Stimulated activated CD4-positive, alpha-beta T cell treated with anti-CD3 and anti-CD28 coated beads, Interleukin-12 subunit alpha, Interleukin-12 subunit beta, amount 100 ng/mL, for 4 hours (primary cell): Measurements from ENCODE around the gene CUEDC1.
"Not testable (repeated sequence)": the region's sequence is repeated elsewhere in the genome, so short reads cannot be mapped to it uniquely, and the experiment has no call there.

Source experiments
- DNase-seq: peaks from one replicate; pipeline ENCODE4 v3.0.0-alpha.2; 2020

CUEDC1 gene

GRCh38 chr17:57859601-57860413 lies 95.4 kb downstream of the CUEDC1 start:
- no peak for DNase-seq

GRCh38 chr17:57858838-57859237 lies 96.4 kb downstream of the CUEDC1 start:
- DNase-seq, result no peak

GRCh38 chr17:57856792-57857620 lies 98.2 kb downstream of the CUEDC1 start:
- DNase-seq, result no peak

- no peak for DNase-seq
Measured at GRCh38 chr17:57855391-57856035, 99.7 kb downstream of the CUEDC1 start.

- no peak for DNase-seq
Measured at GRCh38 chr17:57853695-57854094, 101.5 kb downstream of the CUEDC1 start.

- no peak for DNase-seq
Measured at GRCh38 chr17:57852955-57853328, 102.3 kb downstream of the CUEDC1 start.

- no peak for DNase-seq
Measured at GRCh38 chr17:57852092-57852954, 102.9 kb downstream of the CUEDC1 start.

GRCh38 chr17:57849874-57850754 lies 105.1 kb downstream of the CUEDC1 start, which contains the start of gene MRPS23:
TSS of gene MRPS23 (minus strand) at chr17:57850044. CDS start at chr17:57850010, 34 bp downstream.
- peak; percentile 93 for DNase-seq

- DNase-seq, result no peak
Measured at GRCh38 chr17:57849163-57849873, 105.9 kb downstream of the CUEDC1 start.

- not testable (repeated sequence) for DNase-seq
Measured at GRCh38 chr17:57846056-57846945, 108.9 kb downstream of the CUEDC1 start.

GRCh38 chr17:57842280-57842679 lies 112.9 kb downstream of the CUEDC1 start:
- DNase-seq, result no peak

- no peak for DNase-seq
Measured at GRCh38 chr17:57839571-57839923, 115.7 kb downstream of the CUEDC1 start.

GRCh38 chr17:57838857-57839570 lies 116.2 kb downstream of the CUEDC1 start:
- DNase-seq, result no peak

- DNase-seq, result no peak
Measured at GRCh38 chr17:57838453-57838852, 116.8 kb downstream of the CUEDC1 start.

- no peak for DNase-seq
Measured at GRCh38 chr17:57835333-57835900, 119.8 kb downstream of the CUEDC1 start.

GRCh38 chr17:57834146-57834741 lies 121.0 kb downstream of the CUEDC1 start:
- no peak for DNase-seq

GRCh38 chr17:57833179-57833939 lies 121.9 kb downstream of the CUEDC1 start:
- peak; percentile 63 for DNase-seq
